ENCODE results near the gene CHPF2. TPM values are rescaled to one million over a fixed set of nuclear protein-coding genes. Genes with fewer than 3 reads are reported as not detected.

Gene CHPF2
- total RNA-seq, 4 donors from 2014 or later = 14.2 to 28.3 (median 24.3) TPM

- TF ChIP-seq CTCF (IDR thresholded peaks at IDR 0.05; ENCODE audit: low read depth) = no peak
Observed at GRCh38 chr7:151207315-151207714, 25.0 kb upstream of the CHPF2 start.

- TF ChIP-seq CTCF (IDR thresholded peaks at IDR 0.05; ENCODE audit: low read depth) = no peak
Observed at GRCh38 chr7:151207804-151208203, 24.5 kb upstream of the CHPF2 start.

- TF ChIP-seq CTCF (IDR thresholded peaks at IDR 0.05; ENCODE audit: low read depth) = no peak
Observed at GRCh38 chr7:151208253-151208862, 23.9 kb upstream of the CHPF2 start.

GRCh38 chr7:151209588-151209987, 22.7 kb upstream of the CHPF2 start:
- no peak for TF ChIP-seq CTCF (IDR thresholded peaks at IDR 0.05; ENCODE audit: low read depth)

- no peak for TF ChIP-seq CTCF (IDR thresholded peaks at IDR 0.05; ENCODE audit: low read depth)
Observed at GRCh38 chr7:151210087-151210854, 22.0 kb upstream of the CHPF2 start, which contains the start of gene H2BK1. Gene H2BK1 (minus strand): TSS chr7:151210488. CDS start chr7:151210318, 170 bp downstream.

GRCh38 chr7:151211155-151211772, 21.0 kb upstream of the CHPF2 start:
- TF ChIP-seq CTCF (IDR thresholded peaks at IDR 0.05; ENCODE audit: low read depth) = no peak

GRCh38 chr7:151212626-151213025, 19.7 kb upstream of the CHPF2 start:
- TF ChIP-seq CTCF (IDR thresholded peaks at IDR 0.05; ENCODE audit: low read depth) = no peak
